Measurements from ENCODE around the gene UBR3.

- TF ChIP-seq SUZ12 (IDR thresholded peaks at IDR 0.05; ENCODE audit: extremely low read depth, insufficient read depth, insufficient read length) = no peak
- TF ChIP-seq ZNF274 (IDR thresholded peaks at IDR 0.05; ENCODE audit: low read depth, low read length) = no peak
- TF ChIP-seq YY1 (IDR thresholded peaks at IDR 0.05; ENCODE audit: insufficient read depth, insufficient read length) = no peak
Observed at GRCh38 chr2:170009209-170009608, 182.0 kb downstream of the UBR3 start.

Data from NT2/D1 (cell line).